HG02678 (cell line): ENCODE measurements around the gene OR8G1.
"Not testable (repeated sequence)": the region's sequence is repeated elsewhere in the genome, so short reads cannot be mapped to it uniquely, and the experiment has no call there.

Source experiments
- ATAC-seq: cut with Tn5 transposase; IDR thresholded peaks from one replicate; pipeline ENCODE4 v1.9.1; 2021; ENCODE audit warnings: mild to moderate bottlenecking, moderate library complexity; ENCODE audit not compliant: unreplicated experiment

Gene OR8G1, protein sequence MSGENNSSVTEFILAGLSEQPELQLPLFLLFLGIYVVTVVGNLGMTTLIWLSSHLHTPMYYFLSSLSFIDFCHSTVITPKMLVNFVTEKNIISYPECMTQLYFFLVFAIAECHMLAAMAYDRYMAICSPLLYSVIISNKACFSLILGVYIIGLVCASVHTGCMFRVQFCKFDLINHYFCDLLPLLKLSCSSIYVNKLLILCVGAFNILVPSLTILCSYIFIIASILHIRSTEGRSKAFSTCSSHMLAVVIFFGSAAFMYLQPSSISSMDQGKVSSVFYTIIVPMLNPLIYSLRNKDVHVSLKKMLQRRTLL

DNA sequence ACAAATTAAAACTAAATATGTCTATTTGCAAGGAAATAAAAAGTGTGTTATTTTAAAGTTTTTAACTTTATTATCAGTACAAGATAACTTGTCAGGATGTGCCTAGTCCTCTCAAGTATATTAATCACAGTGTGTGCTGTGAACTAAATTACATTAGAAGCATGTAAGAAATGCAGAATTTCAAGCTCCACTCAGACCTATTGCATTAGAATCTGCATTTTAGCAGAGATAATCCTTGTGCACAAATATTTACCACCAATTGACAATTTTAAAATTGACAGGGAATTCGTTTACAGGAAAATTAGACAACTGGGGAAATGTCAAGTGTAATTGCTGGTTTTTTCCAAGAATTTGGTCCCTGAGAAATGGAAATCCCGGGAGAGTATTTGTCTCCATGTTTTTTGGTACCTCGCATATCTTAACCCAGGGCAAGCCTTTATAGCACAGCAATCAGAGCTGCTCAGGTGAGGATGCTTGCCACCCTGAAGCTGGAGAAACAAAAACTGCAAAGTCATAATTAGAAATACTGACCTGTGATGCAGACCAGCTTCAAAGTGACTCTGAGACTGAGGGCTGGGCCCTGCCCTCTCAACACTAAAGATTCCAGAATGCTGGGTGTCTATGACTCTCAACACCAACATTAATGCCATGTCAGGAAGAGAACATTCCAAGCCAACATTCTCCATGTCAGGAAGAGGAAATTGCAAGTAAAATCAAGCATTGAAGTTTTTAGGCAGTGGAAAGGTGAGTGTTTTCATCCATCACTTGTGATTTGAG, at the start of gene OR8G1:
OR8G1 (plus strand) TSS at position 475 of the 777 bp plus-strand sequence. CDS start 8,581 bp downstream, outside the sequence.
- no peak for ATAC-seq

DNA sequence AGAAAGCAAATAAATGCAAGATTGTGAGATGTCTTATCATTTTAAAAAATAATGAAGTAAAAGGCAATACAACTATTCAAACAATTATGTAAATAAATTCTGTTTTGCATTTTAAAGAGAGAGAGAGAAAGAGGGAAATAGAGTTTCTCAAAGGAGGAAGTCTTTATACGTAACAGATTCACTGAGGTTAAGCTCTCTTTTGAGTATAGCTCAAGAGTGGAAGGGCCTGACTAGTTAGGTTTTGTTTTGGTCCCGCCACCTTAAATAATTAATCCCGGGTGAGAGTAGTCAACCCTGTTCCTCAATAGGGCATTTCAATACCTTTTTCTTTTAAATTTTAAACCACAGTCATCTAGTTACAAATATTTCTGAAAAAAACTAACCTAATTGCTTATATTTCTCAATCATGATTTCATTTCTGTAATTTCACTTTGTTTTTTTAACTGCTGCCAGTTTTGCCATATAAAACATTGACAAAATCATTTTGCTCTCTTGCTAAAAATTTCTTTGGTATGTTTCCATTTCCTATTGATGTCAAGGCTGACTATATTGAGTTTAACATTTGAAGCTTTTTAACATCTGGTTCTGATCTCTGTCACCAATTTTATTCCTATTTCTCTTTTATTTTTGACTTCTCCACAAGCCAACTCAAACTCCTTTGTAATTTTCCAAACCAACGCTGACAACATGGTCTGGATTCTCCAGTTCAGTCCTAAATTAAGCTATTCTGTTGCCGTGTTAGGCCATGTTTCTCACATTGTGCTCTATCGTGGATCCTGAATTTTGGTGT, 47.5 kb upstream of the OR8G1 start:
- peak; percentile 77 for ATAC-seq

DNA sequence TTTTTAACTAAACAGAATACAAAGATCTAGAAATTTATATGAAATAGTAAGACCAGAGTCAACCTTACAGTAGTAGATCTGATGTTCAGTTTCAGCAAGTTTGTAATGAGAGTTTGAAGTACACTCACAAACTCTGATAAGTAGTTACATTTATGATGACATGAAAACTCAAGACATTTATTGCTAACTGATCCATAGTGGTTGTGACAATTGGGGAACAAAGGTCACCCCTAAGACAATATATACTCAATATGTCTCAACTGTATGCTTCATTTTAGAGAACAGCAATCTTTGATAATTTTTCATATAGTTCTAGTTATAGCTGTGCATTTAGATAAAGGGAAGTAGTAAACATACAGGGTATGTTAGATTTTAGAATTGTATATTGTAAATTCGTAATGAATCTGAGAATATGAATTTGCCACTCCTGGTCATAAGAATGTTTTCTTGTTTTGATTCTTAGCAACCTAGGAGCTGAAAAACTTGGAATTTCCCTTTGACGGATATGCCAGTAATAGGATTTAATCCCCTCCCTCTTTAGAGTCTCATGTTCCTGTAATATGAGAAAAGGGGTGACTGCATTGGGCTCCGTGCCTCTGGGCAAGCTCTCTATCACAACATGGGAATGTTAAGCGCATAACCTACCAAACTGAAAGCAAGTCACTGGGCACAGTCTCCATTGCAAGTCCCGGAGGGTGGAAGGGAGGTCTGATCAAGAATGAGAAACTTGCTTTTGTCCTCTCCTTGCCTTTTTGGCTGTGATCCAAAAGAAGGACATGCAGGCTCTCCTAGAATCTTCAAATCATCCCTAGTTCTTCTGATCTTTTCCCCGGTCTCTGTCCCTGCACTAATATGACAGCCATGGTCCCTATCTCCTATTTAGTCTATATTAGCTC, 46.4 kb upstream of the OR8G1 start:
- ATAC-seq: no peak

DNA sequence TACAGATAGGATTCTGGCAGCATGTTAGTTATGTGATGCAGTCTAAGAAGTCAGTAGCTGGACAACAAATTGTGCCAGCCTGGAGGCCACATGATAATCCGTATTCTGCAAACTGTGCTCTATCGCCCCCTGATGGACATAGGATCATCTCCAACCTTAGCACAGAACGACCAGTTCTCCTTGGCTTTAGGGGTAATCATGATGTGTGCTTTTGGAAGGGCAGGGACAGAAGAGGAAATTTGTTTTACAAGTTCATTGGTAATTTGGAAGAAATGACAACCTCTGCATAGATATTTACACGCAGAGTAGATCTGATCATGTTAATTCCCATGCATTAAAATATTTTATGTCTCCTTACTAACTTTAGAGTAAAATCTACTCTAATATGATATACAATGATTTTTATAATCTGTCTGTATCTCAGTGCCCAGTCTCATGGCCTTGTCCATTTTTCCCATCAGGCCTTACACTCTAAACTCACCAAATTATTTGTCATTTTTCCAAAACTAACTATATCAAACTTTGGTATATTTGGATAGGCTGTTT, 45.6 kb upstream of the OR8G1 start:
- peak; percentile 76 for ATAC-seq

DNA sequence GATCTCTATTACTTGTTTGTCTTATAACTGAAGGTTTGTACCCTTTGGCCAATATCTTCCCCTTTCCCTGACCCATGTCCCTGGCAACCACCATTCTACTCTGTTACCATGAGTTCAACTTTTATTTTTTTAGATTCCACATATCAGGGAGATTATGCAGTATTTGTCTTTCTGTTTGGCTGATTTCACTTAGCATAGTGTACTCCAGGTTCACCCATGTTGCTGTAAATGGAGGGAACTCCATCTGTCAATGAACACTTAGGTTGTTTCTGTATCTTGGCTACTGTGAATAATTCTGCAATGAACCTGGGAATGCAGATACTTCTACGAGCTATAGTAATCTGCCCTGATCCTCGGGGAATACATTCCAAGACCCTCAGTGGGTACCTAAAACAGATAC, 42.9 kb upstream of the OR8G1 start:
- ATAC-seq: no peak

DNA sequence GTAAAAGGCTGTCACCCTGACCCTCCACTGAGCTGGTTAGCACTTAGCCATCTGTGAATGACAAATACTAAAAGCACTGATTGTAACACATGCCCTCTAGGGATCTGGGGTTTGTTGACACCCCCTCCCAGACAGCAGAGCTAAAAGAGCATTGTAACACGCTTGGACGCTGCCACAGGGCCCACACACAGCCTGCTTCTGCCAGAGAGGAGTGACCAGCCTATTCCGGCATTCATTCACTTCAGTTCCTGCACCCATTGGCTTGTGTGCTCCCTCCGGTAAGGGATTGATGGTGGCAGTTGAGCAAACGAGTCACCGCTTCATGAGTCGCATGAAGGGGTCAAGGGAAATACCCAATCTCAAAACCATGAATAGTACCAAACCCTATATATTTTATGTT, 42.0 kb upstream of the OR8G1 start:
- no peak for ATAC-seq

DNA sequence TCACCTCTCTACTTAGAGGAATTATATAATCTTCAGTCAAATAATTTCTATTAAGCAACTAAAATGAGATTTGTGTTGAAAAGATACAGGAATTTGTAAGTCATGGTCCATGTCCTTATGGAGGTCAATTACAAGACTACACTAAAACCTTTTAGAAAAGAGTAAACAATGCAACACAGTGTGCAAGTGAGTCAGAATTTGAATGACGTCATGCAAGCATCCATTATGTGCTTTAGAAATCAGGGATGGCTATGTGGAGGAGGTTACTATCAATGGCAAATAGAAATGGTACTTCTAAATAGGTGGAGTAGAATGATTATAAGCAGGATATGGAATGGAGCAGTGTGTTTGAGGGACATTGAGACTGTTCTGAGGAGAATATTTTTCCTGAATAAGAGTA, 41.2 kb upstream of the OR8G1 start:
- no peak for ATAC-seq

DNA sequence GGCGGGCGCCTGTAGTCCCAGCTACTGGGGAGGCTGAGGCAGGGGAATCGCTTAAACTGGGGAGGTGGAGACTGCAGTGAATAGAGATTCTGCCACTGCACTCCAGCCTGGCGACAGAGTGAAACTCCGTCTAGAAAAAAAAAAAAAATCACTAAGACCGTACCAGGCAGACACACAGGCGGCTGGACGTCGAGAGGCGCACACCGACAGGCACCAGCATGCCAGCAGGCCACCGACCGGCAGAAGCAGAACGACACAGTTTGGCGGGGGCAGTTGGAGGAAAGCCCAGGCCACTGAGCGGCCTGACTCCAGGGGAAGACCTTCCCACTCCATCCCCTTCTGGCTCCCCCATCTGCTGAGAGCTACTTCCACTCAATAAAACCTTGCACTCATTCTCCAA, 40.2 kb upstream of the OR8G1 start:
- ATAC-seq: no peak

DNA sequence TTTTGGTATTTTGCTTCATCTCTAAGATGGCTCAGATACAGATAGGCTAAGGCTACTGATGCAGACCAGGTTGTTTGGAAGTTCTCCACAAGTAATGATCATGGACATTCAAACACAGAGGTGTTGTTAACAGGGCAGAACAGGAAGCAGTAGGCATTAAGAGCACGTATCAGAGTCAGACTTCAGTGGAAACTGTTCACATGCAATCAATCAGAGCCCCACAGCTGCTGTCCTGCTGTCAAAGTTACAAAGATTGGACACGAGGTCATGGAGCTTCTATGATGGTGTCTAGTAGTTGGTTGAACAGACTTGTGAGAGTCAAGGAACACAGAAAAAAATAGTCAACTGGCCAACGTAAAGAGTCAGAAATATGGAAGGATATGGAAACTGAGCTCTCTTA, 37.9 kb upstream of the OR8G1 start:
- ATAC-seq: no peak

DNA sequence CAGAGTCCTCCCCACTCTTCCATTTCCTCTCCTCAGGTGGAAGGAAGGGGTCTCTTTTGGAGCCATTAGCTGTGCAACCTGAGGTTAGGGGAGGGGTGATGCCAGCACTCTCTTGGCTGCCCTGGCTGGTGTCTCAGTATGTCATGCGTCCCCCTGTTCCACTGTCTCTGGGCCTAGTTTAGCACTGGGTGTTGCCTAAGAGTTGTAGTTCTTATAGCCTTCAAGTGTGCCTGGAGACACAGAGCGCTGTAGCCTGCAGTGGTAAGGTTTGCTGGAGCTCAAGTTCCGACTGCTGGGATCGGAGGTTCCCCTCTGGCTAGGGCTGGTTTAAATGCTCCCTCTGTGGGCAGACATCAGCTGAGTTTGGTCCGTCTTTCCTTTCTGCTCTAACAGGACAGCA, 36.9 kb upstream of the OR8G1 start:
- no peak for ATAC-seq

DNA sequence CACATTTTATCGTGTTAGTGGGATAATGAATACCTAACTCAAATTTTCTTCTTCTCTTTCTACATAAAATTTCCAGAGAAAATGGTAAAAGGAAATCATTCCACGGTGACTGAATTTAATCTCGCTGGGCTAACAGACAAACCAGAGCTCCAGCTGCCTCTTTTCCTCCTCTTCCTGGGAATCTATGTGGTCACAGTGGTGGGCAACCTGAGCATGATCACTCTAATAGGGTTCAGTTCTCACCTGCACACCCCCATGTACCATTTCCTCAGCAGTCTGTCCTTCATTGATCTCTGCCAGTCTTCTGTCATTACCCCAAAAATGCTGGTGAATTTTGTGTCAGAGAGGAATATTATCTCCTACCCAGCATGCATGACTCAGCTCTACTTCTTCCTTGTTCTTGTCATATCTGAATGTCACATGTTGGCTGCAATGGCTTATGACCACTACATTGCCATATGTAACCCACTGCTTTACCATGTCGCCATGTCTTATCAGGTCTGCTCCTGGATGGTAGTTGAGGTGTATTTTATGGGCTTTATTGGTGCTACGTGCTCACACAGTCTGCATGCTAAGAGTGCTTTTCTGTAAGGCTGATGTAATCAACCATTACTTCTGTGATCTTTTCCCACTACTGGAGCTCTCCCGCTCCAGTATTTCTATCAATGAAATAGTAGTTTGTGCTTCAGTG, 33.6 kb upstream of the OR8G1 start:
- no peak for ATAC-seq

DNA sequence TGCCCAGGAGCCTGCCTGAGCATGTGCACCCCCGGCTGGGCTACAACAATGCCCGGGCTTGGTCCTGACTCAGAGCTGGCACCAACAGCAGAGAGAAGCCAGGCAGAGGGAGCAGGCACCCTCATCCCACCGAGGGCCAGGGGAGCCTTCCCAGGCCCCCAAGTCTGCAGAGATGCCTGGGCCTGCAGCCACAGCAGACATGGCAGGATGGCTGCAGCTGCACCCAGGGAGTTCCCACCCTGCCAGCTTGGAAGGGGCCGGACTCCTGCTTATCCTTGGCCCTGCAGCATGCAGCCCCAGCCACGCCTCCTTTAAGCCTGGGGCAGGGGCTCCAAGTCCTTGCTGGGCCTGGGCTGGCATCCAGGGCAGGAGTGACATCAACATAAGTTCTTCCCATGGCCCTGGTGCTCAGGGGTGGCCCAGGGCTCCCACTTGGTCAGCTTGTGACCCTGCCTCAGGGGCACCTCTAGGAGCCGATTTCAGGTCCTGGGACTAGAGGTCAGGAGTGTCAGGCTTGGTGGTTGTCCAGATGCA, 31.0 kb upstream of the OR8G1 start:
- ATAC-seq: no peak

DNA sequence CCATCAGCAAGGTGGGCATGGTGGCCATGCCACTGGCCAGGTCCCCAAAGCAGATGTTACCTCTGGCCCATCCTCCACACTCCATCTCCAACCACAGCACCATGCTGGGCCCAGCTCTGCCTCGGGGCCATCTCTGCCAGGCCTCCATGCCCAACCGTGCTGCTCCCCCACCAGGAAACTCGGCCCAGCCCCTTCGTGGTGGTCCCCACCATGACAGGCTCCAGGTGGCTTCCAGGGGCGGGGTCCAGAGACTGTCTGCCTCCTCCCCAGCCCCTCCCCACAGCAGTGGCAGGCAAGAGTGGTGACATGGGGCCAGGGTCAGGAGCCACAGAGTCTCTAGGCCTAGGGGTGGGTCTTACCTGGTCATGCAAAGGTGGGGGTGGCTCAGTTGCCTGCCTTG, 30.5 kb upstream of the OR8G1 start:
- no peak for ATAC-seq

DNA sequence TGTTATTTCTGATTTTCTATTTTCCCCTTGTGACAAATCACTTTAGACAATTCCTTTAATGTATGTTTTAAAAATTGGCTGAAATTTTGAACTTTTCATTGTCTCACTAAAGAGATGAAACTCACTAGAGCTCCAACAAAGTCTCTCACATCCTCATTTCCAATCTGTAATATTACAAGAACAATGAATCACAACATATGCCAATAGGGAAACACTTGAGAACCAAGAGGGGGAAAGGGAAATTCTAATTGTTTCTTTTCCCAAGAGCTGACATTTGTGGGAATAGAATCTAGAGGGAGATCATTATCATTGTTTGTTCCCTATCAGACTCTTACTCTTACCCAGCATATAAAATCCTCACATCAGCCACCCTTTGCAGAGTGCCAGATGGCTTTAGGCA, 29.6 kb upstream of the OR8G1 start:
- no peak for ATAC-seq

DNA sequence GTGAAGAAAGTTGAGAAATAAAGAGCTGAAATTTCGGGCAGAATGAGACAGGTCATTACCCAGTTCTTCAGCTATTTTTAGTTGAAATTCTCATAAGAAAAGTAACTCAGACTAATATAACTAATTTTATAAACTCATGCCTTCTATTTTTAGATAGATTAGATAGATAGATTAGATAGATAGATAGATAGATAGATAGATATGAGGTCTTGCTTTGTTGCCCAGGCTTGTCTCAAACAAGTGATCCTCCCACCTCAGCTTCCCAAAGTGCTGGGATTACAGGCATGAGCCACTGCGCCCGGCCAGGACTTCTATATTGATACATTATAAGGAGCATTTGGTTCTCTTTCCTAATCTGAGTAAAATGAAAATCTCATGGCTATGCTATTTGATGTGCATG, 26.9 kb upstream of the OR8G1 start:
- ATAC-seq: no peak

DNA sequence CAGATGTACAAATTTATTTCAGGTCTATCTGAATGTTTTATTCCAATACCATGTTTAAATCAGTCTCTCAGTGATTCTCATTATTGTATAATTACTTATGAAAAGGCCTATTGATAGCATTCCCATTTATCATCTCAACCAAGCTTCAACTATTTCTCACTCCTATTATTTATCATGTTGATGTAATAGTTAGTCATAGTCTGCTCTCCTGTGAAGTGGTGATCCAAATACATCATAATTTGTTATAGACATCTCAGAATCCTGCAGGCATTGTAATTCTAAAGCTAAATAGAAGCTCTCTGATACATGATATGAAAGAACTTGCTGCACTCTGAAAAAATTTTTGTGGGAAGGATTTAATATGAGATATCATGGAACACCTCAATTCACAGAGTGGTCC, 21.8 kb upstream of the OR8G1 start:
- no peak for ATAC-seq

DNA sequence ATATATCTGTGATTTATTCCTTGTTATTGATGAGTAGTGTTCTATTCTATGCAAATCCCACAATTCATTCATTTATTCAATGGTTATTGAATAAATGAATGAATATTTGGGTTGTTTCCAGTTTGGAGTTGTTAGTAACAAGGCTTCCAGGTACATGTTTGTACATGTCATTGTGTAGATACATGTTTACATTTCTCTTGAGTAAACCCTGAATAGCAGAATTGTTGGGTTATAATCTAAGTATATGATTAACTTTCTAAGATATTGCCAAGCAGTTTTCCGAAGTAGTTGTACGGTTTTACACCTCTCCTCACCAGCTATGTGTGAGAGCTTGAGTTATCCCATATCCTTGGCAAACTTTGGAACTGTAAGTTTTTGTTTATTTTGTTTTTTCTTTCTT, 18.5 kb upstream of the OR8G1 start:
- no peak for ATAC-seq

DNA sequence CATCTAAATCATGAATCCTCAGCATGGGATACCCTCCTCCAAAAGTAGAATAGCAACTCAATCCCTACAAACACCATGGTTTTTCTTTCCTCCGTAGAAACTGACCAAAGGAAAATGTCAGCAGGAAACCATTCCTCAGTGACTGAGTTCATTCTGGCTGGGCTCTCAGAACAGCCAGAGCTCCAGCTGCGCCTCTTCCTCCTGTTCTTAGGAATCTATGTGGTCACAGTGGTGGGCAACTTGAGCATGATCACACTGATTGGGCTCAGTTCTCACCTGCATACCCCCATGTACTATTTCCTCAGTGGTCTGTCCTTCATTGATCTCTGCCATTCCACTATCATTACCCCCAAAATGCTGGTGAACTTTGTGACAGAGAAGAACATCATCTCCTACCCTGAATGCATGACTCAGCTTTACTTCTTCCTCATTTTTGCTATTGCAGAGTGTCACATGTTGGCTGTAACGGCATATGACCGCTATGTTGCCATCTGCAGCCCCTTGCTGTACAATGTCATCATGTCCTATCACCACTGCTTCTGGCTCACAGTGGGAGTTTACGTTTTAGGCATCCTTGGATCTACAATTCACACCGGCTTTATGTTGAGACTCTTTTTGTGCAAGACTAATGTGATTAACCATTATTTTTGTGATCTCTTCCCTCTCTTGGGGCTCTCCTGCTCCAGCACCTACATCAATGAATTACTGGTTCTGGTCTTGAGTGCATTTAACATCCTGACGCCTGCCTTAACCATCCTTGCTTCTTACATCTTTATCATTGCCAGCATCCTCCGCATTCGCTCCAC, 16.1 kb upstream of the OR8G1 start:
- ATAC-seq: not testable (repeated sequence)

DNA sequence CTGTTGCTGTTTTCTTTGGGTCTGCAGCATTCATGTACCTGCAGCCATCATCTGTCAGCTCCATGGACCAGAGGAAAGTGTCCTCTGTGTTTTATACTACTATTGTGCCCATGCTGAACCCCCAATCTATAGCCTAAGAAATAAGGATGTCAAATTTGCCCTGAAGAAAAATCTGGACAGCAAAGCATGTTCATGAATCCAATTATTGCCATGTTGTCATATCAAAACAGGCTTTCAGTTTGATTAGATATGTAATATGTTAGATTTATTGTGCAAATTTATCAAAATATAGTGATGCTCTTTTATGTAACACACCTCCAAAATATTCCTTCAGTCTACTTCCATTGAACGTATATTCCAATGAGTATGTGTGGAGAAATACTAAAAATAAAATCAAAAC, 15.4 kb upstream of the OR8G1 start:
- no peak for ATAC-seq
